Measurements from ENCODE around the gene C11orf97. TPM values are rescaled to one million over a fixed set of nuclear protein-coding genes. Genes with fewer than 3 reads are reported as not detected.

The C11orf97 gene
- total RNA-seq, 1 experiment from 2014 or later = not detected

GRCh38 chr11:94532211-94532610, 19.9 kb downstream of the C11orf97 start:
- Histone ChIP-seq H3K36me3 (ENCODE audit: control insufficient read depth in 1 of 2, insufficient read depth in 2 of 2, low read length in 2 of 2) (no peaks in the 10 kb centered on the region), H4K20me1 (ENCODE audit: insufficient read depth) (no peaks in the 10 kb centered on the region), H2AFZ (ENCODE audit: low read depth, low read length, poor library complexity, severe bottlenecking) (no peak overlapping the region), H3K27me3 (ENCODE audit: insufficient read depth, low read length) (no peaks in the 10 kb centered on the region), H3K9me2 (ENCODE audit: insufficient read depth) (no peaks in the 10 kb centered on the region), H3K27ac (ENCODE audit: low read depth, low read length) (no peak overlapping the region), H3K9ac (ENCODE audit: low read length) (no peak overlapping the region), H3K4me3 (replicated peaks in 1 of 2; ENCODE audit: low read depth in 1 of 2, low read length in 2 of 2) (no peak overlapping the region), H3K4me1 (ENCODE audit: control insufficient read depth in 1 of 2, insufficient read depth in 2 of 2, low read length in 2 of 2) (peaks cover 0 to 4% of the 10 kb centered on the region in 2 experiments; a peak in 1 of 4 replicates), H3K79me2 (ENCODE audit: insufficient read depth, low read length) (no peaks in the 10 kb centered on the region), H3K9me3 (ENCODE audit: control insufficient read depth in 1 of 2, insufficient read depth in 1 of 2, low read depth in 1 of 2, low read length in 2 of 2) (no peaks in the 10 kb centered on the region), H3K4me2 (ENCODE audit: low read length) (no peak overlapping the region)
- TF ChIP-seq EZH2 (IDR thresholded peaks at IDR 0.05) (no peak), ZNF274 (IDR thresholded peaks at IDR 0.05; ENCODE audit: low read depth, low read length) (no peak)
- BruUV-seq (replicated peaks) = no TSS peak
- DNase-seq (ENCODE audit: low read depth, low spot score) (no peak), ATAC-seq (no peak)
- ChIA-PET POLR2A (interaction anchor here (0.9 kb wide), 1 partner anchor 12 kb away, joined by 4 read pairs; the partner anchor contains the start of gene FUT4), RAD21 (ENCODE audit: low non-redundant PET in 1 of 2, low total read pairs in 2 of 2, uncharacterized antibody in 2 of 2, unreplicated experiment in 2 of 2) (no interaction called here), CTCF (no interaction called here)
- intact Hi-C loops (cut with micrococcal nuclease) = no loop called here

GRCh38 chr11:94533206-94533605, 20.9 kb downstream of the C11orf97 start:
- intact Hi-C loops (cut with micrococcal nuclease) = no loop called here
- no peaks in the 10 kb centered on the region for H3K79me2 ChIP-seq (ENCODE audit: insufficient read depth, low read length)
- H3K9ac ChIP-seq (ENCODE audit: low read length) = no peak overlapping the region
- POLR2A ChIA-PET = no interaction called here
- BruUV-seq (replicated peaks) = no TSS peak
- H3K36me3 ChIP-seq (ENCODE audit: control insufficient read depth in 1 of 2, insufficient read depth in 2 of 2, low read length in 2 of 2) = no peaks in the 10 kb centered on the region
- no peak for DNase-seq (ENCODE audit: low read depth, low spot score)
- no peak overlapping the region for H3K27ac ChIP-seq (ENCODE audit: low read depth, low read length)
- RAD21 ChIA-PET (ENCODE audit: low non-redundant PET in 1 of 2, low total read pairs in 2 of 2, uncharacterized antibody in 2 of 2, unreplicated experiment in 2 of 2) = no interaction called here
- H3K4me2 ChIP-seq (ENCODE audit: low read length) = no peak overlapping the region
- CTCF ChIA-PET = no interaction called here
- H2AFZ ChIP-seq (ENCODE audit: low read depth, low read length, poor library complexity, severe bottlenecking) = peak overlapping the region; percentile 31
- peaks cover 0 to 4% of the 10 kb centered on the region in 2 experiments; a peak in 1 of 4 replicates for H3K4me1 ChIP-seq (ENCODE audit: control insufficient read depth in 1 of 2, insufficient read depth in 2 of 2, low read length in 2 of 2)
- no peaks in the 10 kb centered on the region for H4K20me1 ChIP-seq (ENCODE audit: insufficient read depth)
- no peaks in the 10 kb centered on the region for H3K9me3 ChIP-seq (ENCODE audit: control insufficient read depth in 1 of 2, insufficient read depth in 1 of 2, low read depth in 1 of 2, low read length in 2 of 2)
- TF ChIP-seq EZH2phosphoT487 (IDR thresholded peaks at IDR 0.05; ENCODE audit: borderline replicate concordance) (no peak), SRF (IDR thresholded peaks at IDR 0.05; ENCODE audit: low read depth) (no peak), EZH2 (IDR thresholded peaks at IDR 0.05) (no peak), FOSL1 (IDR thresholded peaks at IDR 0.05; ENCODE audit: low read depth) (no peak), MAX (IDR thresholded peaks at IDR 0.05) (no peak), RAD21 (IDR thresholded peaks at IDR 0.05; ENCODE audit: low read depth) (no peak), ZNF274 (IDR thresholded peaks at IDR 0.05; ENCODE audit: low read depth, low read length) (no peak)
- TF ChIP-seq, protein P1, sequence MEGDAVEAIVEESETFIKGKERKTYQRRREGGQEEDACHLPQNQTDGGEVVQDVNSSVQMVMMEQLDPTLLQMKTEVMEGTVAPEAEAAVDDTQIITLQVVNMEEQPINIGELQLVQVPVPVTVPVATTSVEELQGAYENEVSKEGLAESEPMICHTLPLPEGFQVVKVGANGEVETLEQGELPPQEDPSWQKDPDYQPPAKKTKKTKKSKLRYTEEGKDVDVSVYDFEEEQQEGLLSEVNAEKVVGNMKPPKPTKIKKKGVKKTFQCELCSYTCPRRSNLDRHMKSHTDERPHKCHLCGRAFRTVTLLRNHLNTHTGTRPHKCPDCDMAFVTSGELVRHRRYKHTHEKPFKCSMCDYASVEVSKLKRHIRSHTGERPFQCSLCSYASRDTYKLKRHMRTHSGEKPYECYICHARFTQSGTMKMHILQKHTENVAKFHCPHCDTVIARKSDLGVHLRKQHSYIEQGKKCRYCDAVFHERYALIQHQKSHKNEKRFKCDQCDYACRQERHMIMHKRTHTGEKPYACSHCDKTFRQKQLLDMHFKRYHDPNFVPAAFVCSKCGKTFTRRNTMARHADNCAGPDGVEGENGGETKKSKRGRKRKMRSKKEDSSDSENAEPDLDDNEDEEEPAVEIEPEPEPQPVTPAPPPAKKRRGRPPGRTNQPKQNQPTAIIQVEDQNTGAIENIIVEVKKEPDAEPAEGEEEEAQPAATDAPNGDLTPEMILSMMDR (IDR thresholded peaks at IDR 0.05 in 2 of 3, conservative IDR thresholded peaks at IDR 0.05 in 1 of 3; ENCODE audit: borderline replicate concordance in 1 of 3, insufficient read depth in 1 of 3, low read depth in 2 of 3, low read length in 2 of 3) = no peak
- ATAC-seq = no peak
- H3K4me3 ChIP-seq (replicated peaks in 1 of 2; ENCODE audit: low read depth in 1 of 2, low read length in 2 of 2) = no peak overlapping the region
- H3K27me3 ChIP-seq (ENCODE audit: insufficient read depth, low read length) = no peaks in the 10 kb centered on the region
- no peaks in the 10 kb centered on the region for H3K9me2 ChIP-seq (ENCODE audit: insufficient read depth)

All from HCT116 (cell line).